ENCODE results near the gene NPL. TPM values are rescaled to one million over a fixed set of nuclear protein-coding genes. Genes with fewer than 3 reads are reported as not detected.
A peak's percentile ranks its signal among the peaks of the same experiment; 100 is the strongest.

Gene NPL
- total RNA-seq, 2 donors from 2014 or later: 9.4 to 15.4 TPM

- intact Hi-C loops (cut with DNase I, micrococcal nuclease): no loop called here
- no peak for DNase-seq
- ATAC-seq: no peak
Observed at GRCh38 chr1:182847105-182847504, 57.5 kb downstream of the NPL start.

- intact Hi-C loops (cut with DNase I, micrococcal nuclease): no loop called here
- ATAC-seq (no peak), DNase-seq (no peak)
Observed at GRCh38 chr1:182848736-182849135, 59.2 kb downstream of the NPL start.

DNA sequence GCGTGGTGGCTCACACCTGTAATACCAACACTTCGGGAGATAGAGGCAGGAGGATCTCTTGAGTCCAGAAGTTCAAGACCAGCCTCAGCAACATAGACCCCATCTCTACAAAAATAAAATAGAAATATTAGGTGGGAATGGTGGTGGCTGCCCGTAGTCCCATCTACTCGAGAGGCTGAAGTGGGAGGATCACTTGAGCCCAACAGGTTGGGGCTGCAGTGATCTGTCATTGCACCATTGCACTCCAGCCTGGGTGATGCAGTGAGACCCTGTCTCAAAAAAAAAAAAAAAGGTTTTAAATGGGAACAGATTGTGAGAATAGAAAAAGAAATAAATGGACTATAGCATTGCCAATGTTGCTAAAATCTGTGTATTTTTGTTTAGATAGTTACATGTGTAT lies 60.7 kb downstream of the NPL start:
- intact Hi-C loops (cut with DNase I, micrococcal nuclease): no loop called here
- ATAC-seq: no peak
- no peak for DNase-seq

DNA sequence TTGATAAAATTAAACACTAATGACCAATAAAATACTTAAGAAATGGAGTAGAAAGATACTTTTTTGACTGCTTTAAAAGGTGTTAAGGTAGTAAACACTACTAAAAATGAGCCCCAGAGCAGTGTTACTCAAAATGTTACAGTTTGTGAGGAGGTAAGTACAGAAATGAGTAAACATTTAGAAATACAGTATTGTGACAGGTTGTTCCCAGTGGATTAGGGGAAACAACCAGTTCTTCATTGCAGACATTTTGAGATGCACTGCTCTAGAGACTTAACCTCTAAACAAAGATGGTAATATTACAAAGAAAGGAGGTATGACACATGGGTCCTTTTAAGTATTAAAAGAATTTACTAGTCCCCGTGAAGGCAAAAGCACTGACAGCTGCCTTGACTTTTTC lies 62.3 kb downstream of the NPL start:
- no peak for ATAC-seq
- intact Hi-C loops (cut with DNase I, micrococcal nuclease): no loop called here

DNA sequence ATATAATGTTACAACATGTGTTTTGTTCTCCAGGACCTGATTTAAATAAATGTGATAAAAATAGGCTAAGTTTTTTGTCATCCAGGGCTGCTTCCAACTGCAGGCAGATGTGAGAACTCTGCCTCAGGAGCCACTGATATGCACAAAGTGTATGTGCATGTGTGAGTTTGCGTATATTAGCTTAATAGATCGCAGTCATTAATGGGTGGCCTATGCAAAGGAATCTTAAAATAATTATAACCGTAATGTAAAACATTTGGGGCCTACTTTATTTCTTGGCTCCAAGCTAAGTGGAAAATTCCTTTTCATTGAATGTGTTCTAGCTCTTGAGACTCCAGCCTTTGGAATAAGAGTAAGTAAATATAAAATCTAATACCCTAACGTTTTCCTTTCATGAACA lies 66.3 kb downstream of the NPL start:
- intact Hi-C loops (cut with DNase I, micrococcal nuclease): no loop called here
- ATAC-seq: no peak
- no peak for DNase-seq

More for the DNA sequence above, 62.3 kb downstream of the NPL start:
- no peak for DNase-seq

DNA sequence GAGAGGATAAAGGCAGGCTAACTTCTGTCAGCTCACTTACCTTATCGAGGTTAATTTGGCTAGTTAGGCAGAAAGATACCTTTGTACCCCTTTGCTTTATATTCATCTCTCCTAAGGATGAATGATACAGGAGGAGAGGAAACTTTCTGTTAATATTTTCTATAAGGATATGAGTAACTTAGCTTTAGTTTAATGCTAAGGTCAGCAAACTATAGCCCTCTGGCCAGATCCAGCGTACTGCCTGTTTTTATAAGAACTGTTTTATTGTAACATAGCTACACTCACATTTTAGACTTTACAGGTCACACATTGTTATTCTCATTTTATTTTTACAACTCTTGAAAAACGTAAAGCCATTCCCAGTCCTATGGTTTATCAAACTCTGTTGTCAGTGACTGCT lies 67.6 kb downstream of the NPL start:
- intact Hi-C loops (cut with DNase I, micrococcal nuclease): no loop called here
- DNase-seq (no peak), ATAC-seq (no peak)

- DNase-seq (no peak), ATAC-seq (no peak)
- intact Hi-C loops (cut with DNase I, micrococcal nuclease): no loop called here
Observed at GRCh38 chr1:182860658-182861057, 71.1 kb downstream of the NPL start.

DNA sequence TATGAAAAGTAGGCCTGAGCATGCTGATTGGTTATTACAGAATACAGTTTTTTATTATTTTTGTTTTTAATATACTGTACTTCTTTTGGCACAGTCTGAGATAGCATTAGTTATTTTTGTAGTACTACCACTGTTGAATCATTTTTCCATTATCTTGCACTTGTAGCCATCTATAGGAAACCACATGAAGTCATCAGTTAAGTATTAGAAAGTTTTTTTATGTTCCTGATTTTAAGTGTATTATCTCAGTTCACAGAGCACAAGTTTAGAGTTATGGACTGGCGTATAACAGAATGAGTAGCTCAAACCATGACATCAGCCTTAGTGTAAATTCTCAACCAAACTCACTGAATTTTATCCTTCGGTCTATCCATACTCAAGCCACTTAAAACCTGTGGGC lies 72.4 kb downstream of the NPL start:
- intact Hi-C loops (cut with DNase I, micrococcal nuclease): no loop called here
- DNase-seq (no peak), ATAC-seq (no peak)

DNA sequence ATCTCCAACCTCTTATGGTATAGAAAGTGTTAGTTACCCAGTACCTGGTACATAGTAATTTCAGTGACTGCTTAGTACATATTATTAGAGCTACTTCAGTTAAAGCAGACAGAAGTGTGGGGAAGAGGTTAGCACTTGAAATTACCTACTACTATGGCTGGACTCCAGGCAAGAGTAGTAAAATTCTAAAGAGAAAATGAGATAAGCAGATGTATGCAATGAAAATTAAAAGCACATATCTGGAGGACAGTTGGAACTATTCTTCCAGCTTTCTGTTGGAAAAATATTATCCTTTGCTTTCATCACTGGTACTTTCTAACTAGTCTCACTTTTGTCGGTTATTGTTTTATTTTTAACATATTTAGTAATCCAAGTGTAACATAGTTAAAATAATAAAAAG lies 73.3 kb downstream of the NPL start:
- intact Hi-C loops (cut with DNase I, micrococcal nuclease): no loop called here
- DNase-seq (no peak), ATAC-seq (no peak)

DNA sequence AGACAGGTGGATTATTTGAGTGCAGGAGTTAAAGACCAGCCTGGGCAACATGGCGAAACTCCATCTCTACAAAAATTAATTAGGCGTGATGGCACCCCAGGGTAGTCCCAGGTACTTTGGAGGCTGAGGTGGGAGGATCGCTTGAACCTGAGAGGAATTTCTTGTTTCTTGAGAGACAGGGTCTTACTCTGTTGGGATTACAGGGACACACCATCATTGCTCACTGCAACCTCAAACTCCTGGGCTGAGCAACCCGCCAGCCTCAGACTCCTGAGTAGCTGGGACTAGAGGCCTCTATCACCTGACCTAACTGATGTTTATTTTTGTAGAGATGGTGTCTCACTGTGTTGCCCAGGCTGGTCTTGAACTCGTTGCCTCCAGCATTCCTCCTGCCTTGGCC lies 74.4 kb downstream of the NPL start:
- DNase-seq (no peak), ATAC-seq (no peak)
- intact Hi-C loops (cut with DNase I, micrococcal nuclease): no loop called here

- DNase-seq: no peak
- ATAC-seq: no peak
- intact Hi-C loops (cut with DNase I, micrococcal nuclease): no loop called here
Observed at GRCh38 chr1:182867861-182868260, 78.3 kb downstream of the NPL start.

DNA sequence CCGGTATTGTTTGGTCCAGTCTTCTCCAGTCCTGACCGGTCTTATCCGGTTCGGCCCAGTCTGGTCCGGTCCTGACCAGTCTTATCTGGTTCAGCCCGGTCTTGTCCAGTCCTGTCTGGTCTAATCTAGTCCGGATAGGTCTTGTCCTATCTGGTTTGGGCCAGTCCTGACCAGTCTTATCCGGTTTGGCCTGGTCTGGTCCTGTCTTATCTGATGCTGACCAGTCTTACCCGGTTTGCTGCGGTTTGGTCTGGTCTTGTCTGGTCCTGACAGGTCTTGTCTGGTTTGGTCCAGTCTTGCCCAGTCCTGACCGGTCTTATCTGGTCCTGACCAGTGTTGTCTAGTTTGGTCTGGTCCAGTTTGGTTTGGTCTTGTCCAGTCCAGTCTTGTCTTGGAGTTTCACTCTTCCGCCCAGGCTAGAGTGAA lies 79.7 kb downstream of the NPL start:
- ATAC-seq (peak; percentile 15), DNase-seq (no peak)
- intact Hi-C loops (cut with DNase I, micrococcal nuclease): no loop called here

- intact Hi-C loops (cut with DNase I, micrococcal nuclease): no loop called here
- DNase-seq: no peak
- no peak for ATAC-seq
Observed at GRCh38 chr1:182872881-182873280, 83.3 kb downstream of the NPL start.

- DNase-seq (no peak), ATAC-seq (no peak)
- intact Hi-C loops (cut with DNase I, micrococcal nuclease): no loop called here
Observed at GRCh38 chr1:182875889-182876288, 86.3 kb downstream of the NPL start.

DNA sequence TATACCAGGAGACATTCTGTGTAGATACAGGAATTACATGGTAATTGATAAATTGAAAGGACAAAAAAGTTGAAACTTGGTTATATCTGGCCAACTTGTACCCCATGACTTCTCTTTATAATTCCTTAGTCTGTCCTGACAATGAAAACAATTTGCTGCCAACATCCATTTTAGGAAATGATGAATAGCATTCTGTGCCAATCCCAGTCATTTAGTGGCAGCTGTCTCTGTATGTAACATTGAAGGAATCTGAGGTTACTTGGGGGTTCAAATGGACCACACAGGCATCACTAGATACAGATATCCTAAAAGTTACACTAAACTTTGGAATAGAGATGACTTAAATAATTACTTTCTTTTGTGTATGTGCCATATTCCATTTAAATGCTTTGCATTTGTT lies 87.8 kb downstream of the NPL start:
- DNase-seq (no peak), ATAC-seq (no peak)
- intact Hi-C loops (cut with DNase I, micrococcal nuclease): no loop called here

- DNase-seq (no peak), ATAC-seq (no peak)
- intact Hi-C loops (cut with DNase I, micrococcal nuclease): no loop called here
Observed at GRCh38 chr1:182877842-182878241, 88.3 kb downstream of the NPL start.

Other genes with a start within 250 kb of the NPL start
- 10 to 100 TPM; 13.2 to 22.3 TPM for gene RNASEL, start 200.5 kb upstream of the NPL start, total RNA-seq
- gene RGS16, start 185.4 kb upstream of the NPL start, total RNA-seq: 1 to 10 TPM in 1 of 2 donors, under 1 TPM in 1; 0.64 to 1.1 TPM
- gene RGS8, start 105.2 kb upstream of the NPL start, total RNA-seq: not detected
- 10 to 100 TPM; 92.4 to 95.8 TPM for gene DHX9, start 49.6 kb downstream of the NPL start, total RNA-seq
- not detected for gene SHCBP1L, start 163.4 kb downstream of the NPL start, total RNA-seq
- gene LAMC1, start 233.6 kb downstream of the NPL start, total RNA-seq: 10 to 100 TPM; 32.3 to 54.8 TPM